SH-SY5Y (cell line): ENCODE data around the gene ETS1.

Source experiments
- GATA2 ChIP-seq: IDR thresholded peaks from 2 replicates; pipeline ENCODE4 v1.6.1; 2011; ENCODE audit warnings: mild to moderate bottlenecking, low read depth, low read length
- GATA3 ChIP-seq: IDR thresholded peaks from 2 replicates; pipeline ENCODE4 v1.6.1; 2011; ENCODE audit warnings: low read depth, mild to moderate bottlenecking, low read length, moderate library complexity

GRCh38 chr11:128422576-128423370 lies 164.6 kb downstream of the ETS1 start:
- TF ChIP-seq GATA2 (no peak), GATA3 (no peak)
